Prostate gland (tissue), 2 donors: ENCODE results near the gene ADAT3. TPM values are rescaled to one million over a fixed set of nuclear protein-coding genes. Genes with fewer than 3 reads are reported as not detected.

Source experiments
- DNase-seq: peaks from one replicate; pipeline ENCODE4 v3.0.0-alpha.2; 2019; ENCODE audit warnings: low spot score
- H3K27ac ChIP-seq, 2 donors: fragments of 200-600 bp; sonication (generic); 2 replicates each; pipeline ENCODE4 v1.5.1; 2017 to 2019
- H3K27me3 ChIP-seq: fragments of 200-600 bp; sonication (generic); replicated peaks from 2 replicates; pipeline ENCODE4 v1.5.1; 2019; ENCODE audit not compliant: insufficient read depth
- H3K36me3 ChIP-seq, 2 donors: fragments of 200-600 bp; sonication (generic); 1 replicate in 1 of 2; 2 replicates in 1 of 2; pipeline versions ENCODE4 v1.5.1 to v1.8.1; 2017 to 2019
- H3K4me1 ChIP-seq: fragments of 200-600 bp; sonication (generic); replicated peaks from 2 replicates; pipeline ENCODE4 v1.5.1; 2019
- H3K4me3 ChIP-seq, 2 donors: fragments of 200-600 bp; sonication (generic); 2 replicates each; pipeline ENCODE4 v1.5.1; 2017 to 2019
- H3K9me3 ChIP-seq: fragments of 200-600 bp; sonication (generic); 2 replicates; pipeline ENCODE4 v1.5.1; 2017
- CTCF ChIP-seq, 4 experiments: fragments of 200-600 bp in 2 of 4; fragments of 450-650 bp in 2 of 4; sonication (generic) in 2 of 4; IDR thresholded peaks; 1 replicate in 3 of 4; 2 replicates in 1 of 4; pipeline ENCODE4 v1.5.1; 2016 to 2019; ENCODE audit warnings: antibody characterized with exemption in 4 of 4, mild to moderate bottlenecking in 2 of 4, moderate library complexity in 2 of 4
- POLR2A ChIP-seq: fragments of 450-650 bp; IDR thresholded peaks from one replicate; pipeline ENCODE4 v1.6.1; 2016; ENCODE audit warnings: antibody characterized with exemption, mild to moderate bottlenecking
- POLR2AphosphoS5 ChIP-seq: sonication (generic); formaldehyde crosslinking; IDR thresholded peaks from one replicate; pipeline ENCODE4 v1.6.1; 2017; ENCODE audit warnings: antibody characterized with exemption
- WGBS: methylation state at CpG from one replicate; pipeline ENCODE4 v1.1.5; 2018; 5-methylcytosine and 5-hydroxymethylcytosine counted together
- intact Hi-C: fragments of 100-400 bp; cut with DNase I; formaldehyde crosslinking; loops from one replicate; pipeline ENCODE4 v1.14.2; 2022
- total RNA-seq, 2 donors: library from RNA; depleted of rRNA; stranded (reverse); fragments of >200 nt; gene quantifications; one replicate each; pipeline ENCODE4 v1.1.0, GENCODE V29; 2016

The ADAT3 gene
- total RNA-seq, 2 donors from 2014 or later = 17.3 to 25.1 TPM

DNA sequence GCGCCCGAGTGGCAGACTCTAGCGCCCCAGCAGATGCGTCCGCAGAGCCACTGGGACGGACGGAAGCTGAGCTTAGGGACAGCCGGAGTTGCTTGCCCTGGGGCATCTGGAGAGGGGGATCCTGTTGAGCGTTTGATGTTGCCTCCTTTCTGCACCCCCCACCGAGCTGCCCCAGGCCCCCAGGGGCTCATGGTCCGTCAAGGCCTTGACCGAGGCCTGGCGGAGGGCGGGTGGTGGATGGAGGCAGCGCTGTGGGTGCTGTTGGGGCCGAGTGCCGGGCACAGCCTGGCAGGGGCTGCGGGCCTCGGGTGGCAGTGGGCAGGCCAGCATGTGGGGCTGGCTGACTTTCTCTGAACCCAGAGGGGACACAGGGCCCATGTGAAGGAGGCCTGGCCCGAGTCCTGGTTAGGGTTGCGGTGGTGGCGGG lies 38.5 kb downstream of the ADAT3 start:
- Histone ChIP-seq H3K4me3 (no peak overlapping the region), H3K9me3 (no peaks in the 10 kb centered on the region), H3K36me3 (no peaks in the 10 kb centered on the region), H3K4me1 (peaks cover 13% of the 10 kb centered on the region), H3K27me3 (no peaks in the 10 kb centered on the region), H3K27ac (no peak overlapping the region)
- 83% methylated on average over 22 of the region's 22 CpGs for WGBS
- TF ChIP-seq POLR2AphosphoS5 = no peak
- no peak for TF ChIP-seq CTCF (IDR thresholded peaks at IDR 0.05)
- no peak for DNase-seq
- intact Hi-C loops = no loop called here

- TF ChIP-seq CTCF (IDR thresholded peaks at IDR 0.05) (no peak), POLR2AphosphoS5 (no peak), POLR2A (no peak)
- no peaks in the 10 kb centered on the region for H3K9me3 ChIP-seq
- no peak for DNase-seq
- H3K27ac ChIP-seq = no peak overlapping the region
- H3K4me1 ChIP-seq = peaks cover 13% of the 10 kb centered on the region
- H3K4me3 ChIP-seq = no peak overlapping the region
- intact Hi-C loops = no loop called here
- H3K36me3 ChIP-seq = no peaks in the 10 kb centered on the region
- WGBS = 81% methylated on average over 38 of the region's 42 CpGs
- no peaks in the 10 kb centered on the region for H3K27me3 ChIP-seq
Measured at GRCh38 chr19:1944088-1944915, 39.1 kb downstream of the ADAT3 start.

DNA sequence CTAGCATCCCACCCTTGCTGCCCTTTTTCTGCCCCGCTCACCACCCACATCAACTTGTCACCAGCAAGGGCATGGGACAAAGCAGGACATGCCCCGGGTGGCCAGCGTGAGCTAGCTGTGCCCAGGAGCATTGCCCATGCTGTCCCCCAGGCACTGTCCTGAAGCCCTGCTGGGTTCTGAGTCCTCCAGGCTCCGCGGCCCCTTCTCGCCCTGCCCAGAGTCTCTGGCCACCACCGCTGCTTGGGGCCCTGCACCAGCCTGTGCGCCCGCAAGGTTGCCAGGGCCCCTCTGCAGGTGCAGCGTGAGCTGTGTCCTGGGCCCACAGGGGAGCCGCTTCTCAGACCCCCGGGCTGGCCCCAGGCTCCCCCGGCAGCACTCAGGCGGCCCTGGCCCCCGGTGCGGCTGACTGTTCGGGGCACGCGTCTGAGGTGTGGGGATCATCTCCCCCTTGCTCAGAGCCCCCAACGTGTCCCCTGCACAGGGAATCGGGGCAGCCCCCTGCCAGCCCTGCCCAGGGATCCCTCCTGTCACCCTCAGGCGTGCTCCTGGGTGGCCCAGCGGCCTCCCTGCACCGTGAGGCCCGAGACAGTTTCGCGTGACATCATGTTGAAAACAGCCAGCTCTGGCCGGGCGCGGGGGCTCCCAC lies 39.8 kb downstream of the ADAT3 start:
- TF ChIP-seq POLR2A (no peak), POLR2AphosphoS5 (no peak), CTCF (IDR thresholded peaks at IDR 0.05) (no peak)
- no peak overlapping the region for H3K4me3 ChIP-seq
- 89% methylated on average over 25 of the region's 30 CpGs for WGBS
- H3K36me3 ChIP-seq = no peaks in the 10 kb centered on the region
- DNase-seq = no peak
- no peaks in the 10 kb centered on the region for H3K27me3 ChIP-seq
- H3K4me1 ChIP-seq = peaks cover 11% of the 10 kb centered on the region
- no peaks in the 10 kb centered on the region for H3K9me3 ChIP-seq
- H3K27ac ChIP-seq = no peak overlapping the region
- intact Hi-C loops = no loop called here

GRCh38 chr19:1945899-1946298 lies 40.7 kb downstream of the ADAT3 start:
- DNase-seq = no peak
- H3K27ac ChIP-seq = no peak overlapping the region
- no peaks in the 10 kb centered on the region for H3K36me3 ChIP-seq
- H3K4me3 ChIP-seq = no peak overlapping the region
- WGBS = 78% methylated on average over 18 of the region's 18 CpGs
- H3K9me3 ChIP-seq = no peaks in the 10 kb centered on the region
- no peak for TF ChIP-seq POLR2A
- TF ChIP-seq CTCF (IDR thresholded peaks at IDR 0.05) = peak in 1 of 4 experiments; percentile 22
- no peaks in the 10 kb centered on the region for H3K27me3 ChIP-seq
- H3K4me1 ChIP-seq = peaks cover 7% of the 10 kb centered on the region
- intact Hi-C loops = no loop called here
